ENCODE results near the gene MAN1C1. TPM values are rescaled to one million over a fixed set of nuclear protein-coding genes. Genes with fewer than 3 reads are reported as not detected.

MAN1C1 gene
- total RNA-seq, 6 experiments from 2014 or later, result 10.7 to 38.8 (median 21.0) TPM

GRCh38 chr1:25608488-25609178, 8.0 kb upstream of the MAN1C1 start:
- Histone ChIP-seq H3K9me3 (no peaks in the 10 kb centered on the region), H3K27ac (no peak overlapping the region), H3K27me3 (no peaks in the 10 kb centered on the region), H3K4me3 (peak overlapping the region in 1 of 3 donors; percentile 28), H3K36me3 (no peaks in the 10 kb centered on the region), H3K4me1 (peaks cover 0 to 10% (median 3%) of the 10 kb centered on the region in 4 donors)
- TF ChIP-seq POLR2A (IDR thresholded peaks at IDR 0.05) (no peak), CTCF (IDR thresholded peaks at IDR 0.05) (peak; percentile 47 to 72 (median 65))
- DNase-seq (peak; percentile 79 to 84 (median 83)), ATAC-seq (peak; percentile 94 to 97 (median 95))
- WGBS (ENCODE audit: insufficient coverage, low coverage, low lambda C conversion rate, missing lambda C conversion rate), result 12% methylated on average over 13 of the region's 15 CpGs
- intact Hi-C loops (cut with DNase I), result no loop called here

- H3K27ac ChIP-seq, result no peak overlapping the region
- DNase-seq, result no peak
- no peaks in the 10 kb centered on the region for H3K27me3 ChIP-seq
- intact Hi-C loops (cut with DNase I), result loop anchor here (10.0 kb wide), 1 partner anchor 185 kb away; no protein-coding TSS in a partner anchor
- WGBS (ENCODE audit: insufficient coverage, low coverage, low lambda C conversion rate, missing lambda C conversion rate), result 72% methylated on average over 6 of the region's 6 CpGs
- no peaks in the 10 kb centered on the region for H3K9me3 ChIP-seq
- H3K4me3 ChIP-seq, result no peak overlapping the region
- peaks cover 0 to 10% (median 3%) of the 10 kb centered on the region in 4 donors for H3K4me1 ChIP-seq
- ATAC-seq, result no peak
- no peaks in the 10 kb centered on the region for H3K36me3 ChIP-seq
- TF ChIP-seq POLR2A (IDR thresholded peaks at IDR 0.05) (no peak), CTCF (IDR thresholded peaks at IDR 0.05) (no peak)
Observed at GRCh38 chr1:25609921-25610320, 6.7 kb upstream of the MAN1C1 start.

- 28% methylated on average over 5 of the region's 8 CpGs for WGBS (ENCODE audit: insufficient coverage, low coverage, low lambda C conversion rate, missing lambda C conversion rate)
- H3K27ac ChIP-seq, result no peak overlapping the region
- H3K4me1 ChIP-seq, result peaks cover 0 to 11% (median 5%) of the 10 kb centered on the region in 4 donors
- no peak overlapping the region for H3K4me3 ChIP-seq
- no peaks in the 10 kb centered on the region for H3K27me3 ChIP-seq
- intact Hi-C loops (cut with DNase I), result loop anchor here (10.0 kb wide), 1 partner anchor 184 kb away; no protein-coding TSS in a partner anchor
- peak; percentile 44 to 59 (median 52) for ATAC-seq
- TF ChIP-seq CTCF (IDR thresholded peaks at IDR 0.05), result peak; percentile 20 to 47 (median 40)
- TF ChIP-seq POLR2A (IDR thresholded peaks at IDR 0.05), result no peak
- no peak for DNase-seq
- no peaks in the 10 kb centered on the region for H3K36me3 ChIP-seq
- H3K9me3 ChIP-seq, result no peaks in the 10 kb centered on the region
Observed at GRCh38 chr1:25610822-25611630, 5.6 kb upstream of the MAN1C1 start.

GRCh38 chr1:25611843-25612242, 4.7 kb upstream of the MAN1C1 start:
- Histone ChIP-seq H3K4me3 (no peak overlapping the region), H3K36me3 (no peaks in the 10 kb centered on the region), H3K9me3 (no peaks in the 10 kb centered on the region), H3K4me1 (peaks cover 0 to 11% (median 5%) of the 10 kb centered on the region in 4 donors), H3K27ac (no peak overlapping the region), H3K27me3 (no peaks in the 10 kb centered on the region)
- DNase-seq, result no peak
- intact Hi-C loops (cut with DNase I), result loop anchor here (10.0 kb wide), 1 partner anchor 183 kb away; no protein-coding TSS in a partner anchor
- WGBS (ENCODE audit: insufficient coverage, low coverage, low lambda C conversion rate, missing lambda C conversion rate), result 83% methylated on average over 1 of the region's 1 CpG
- ATAC-seq, result no peak
- no peak for TF ChIP-seq POLR2A (IDR thresholded peaks at IDR 0.05)
- no peak for TF ChIP-seq CTCF (IDR thresholded peaks at IDR 0.05)
